Measurements from ENCODE around the gene TPRKB.
"Not testable (repeated sequence)": the region's sequence is repeated elsewhere in the genome, so short reads cannot be mapped to it uniquely, and the experiment has no call there.

TPRKB gene

GRCh38 chr2:73736378-73736777 lies 767 bp downstream of the TPRKB start:
- no peak for DNase-seq

GRCh38 chr2:73730810-73731209 lies 6.3 kb downstream of the TPRKB start:
- DNase-seq = no peak

- no peak for DNase-seq
Observed at GRCh38 chr2:73728711-73729110, 8.4 kb downstream of the TPRKB start.

GRCh38 chr2:73728043-73728442 lies 9.1 kb downstream of the TPRKB start:
- DNase-seq = no peak

- DNase-seq = not testable (repeated sequence)
Observed at GRCh38 chr2:73726657-73727056, 10.5 kb downstream of the TPRKB start.

GRCh38 chr2:73718851-73719621 lies 18.1 kb downstream of the TPRKB start:
- no peak for DNase-seq

GRCh38 chr2:73718421-73718820 lies 18.7 kb downstream of the TPRKB start:
- no peak for DNase-seq

- not testable (repeated sequence) for DNase-seq
Observed at GRCh38 chr2:73717695-73718094, 19.4 kb downstream of the TPRKB start.

GRCh38 chr2:73717251-73717606 lies 19.9 kb downstream of the TPRKB start:
- no peak for DNase-seq

- DNase-seq = no peak
Observed at GRCh38 chr2:73716543-73717250, 20.4 kb downstream of the TPRKB start.

- DNase-seq = no peak
Observed at GRCh38 chr2:73714091-73714490, 23.1 kb downstream of the TPRKB start.

- DNase-seq = no peak
Observed at GRCh38 chr2:73708527-73708926, 28.6 kb downstream of the TPRKB start.

GRCh38 chr2:73707636-73708035 lies 29.5 kb downstream of the TPRKB start:
- no peak for DNase-seq

GRCh38 chr2:73707058-73707457 lies 30.1 kb downstream of the TPRKB start:
- no peak for DNase-seq

GRCh38 chr2:73705091-73705490 lies 32.1 kb downstream of the TPRKB start:
- no peak for DNase-seq

GRCh38 chr2:73704285-73704684 lies 32.9 kb downstream of the TPRKB start:
- DNase-seq = no peak

- no peak for DNase-seq
Observed at GRCh38 chr2:73703675-73704074, 33.5 kb downstream of the TPRKB start.

- DNase-seq = not testable (repeated sequence)
Observed at GRCh38 chr2:73702852-73703493, 34.2 kb downstream of the TPRKB start.

GRCh38 chr2:73701968-73702665 lies 35.0 kb downstream of the TPRKB start:
- DNase-seq = no peak

GRCh38 chr2:73701448-73701765 lies 35.7 kb downstream of the TPRKB start:
- DNase-seq = not testable (repeated sequence)

- no peak for DNase-seq
Observed at GRCh38 chr2:73700661-73701447, 36.3 kb downstream of the TPRKB start.

GRCh38 chr2:73700131-73700611 lies 37.0 kb downstream of the TPRKB start:
- DNase-seq = no peak

- DNase-seq = no peak
Observed at GRCh38 chr2:73699437-73699836, 37.7 kb downstream of the TPRKB start.

Data from NCI-H1092 treated with DMSO at 0.1 percent for 48 hours (cell line).